HAP-1 (cell line): ENCODE measurements around the gene LCE1C.

ENCODE experiments used
- DNase-seq, 2 experiments: peaks; one replicate each; pipeline ENCODE4 v3.0.0-alpha.2; 2016 to 2020; ENCODE audit warnings: low spot score in 2 of 2
- H3K27me3 ChIP-seq: fragments of 250-450 bp; sonication (Bioruptor Pico); 2 replicates; pipeline ENCODE4 v1.5.1; 2020; ENCODE audit warnings: low read depth, mild to moderate bottlenecking, moderate library complexity
- H3K36me3 ChIP-seq: fragments of 250-450 bp; sonication (Bioruptor Pico); replicated peaks from 2 replicates; pipeline ENCODE4 v1.5.1; 2020; ENCODE audit warnings: mild to moderate bottlenecking
- H3K4me1 ChIP-seq: fragments of 250-450 bp; sonication (Bioruptor Pico); 2 replicates; pipeline ENCODE4 v1.5.1; 2020; ENCODE audit warnings: mild to moderate bottlenecking
- H3K4me3 ChIP-seq: fragments of 250-450 bp; sonication (Bioruptor Pico); 2 replicates; pipeline ENCODE4 v1.5.1; 2020; ENCODE audit warnings: mild to moderate bottlenecking, moderate library complexity
- H3K9me3 ChIP-seq: fragments of 250-450 bp; sonication (Bioruptor Pico); 2 replicates; pipeline ENCODE4 v1.5.1; 2020; ENCODE audit warnings: mild to moderate bottlenecking, moderate library complexity
- in situ Hi-C: fragments of 300-500 bp; cut with MboI; formaldehyde crosslinking; loops from 3 replicates; pipeline ENCODE4 v1.14.3; 2020; ENCODE audit warnings: low sequenced_read_pairs, inconsistent platforms, mixed read lengths

Gene LCE1C

GRCh38 chr1:152806576-152806975 lies at the start of gene LCE1C:
Gene LCE1C (minus strand): TSS chr1:152806651. CDS start chr1:152805478, 1,173 bp downstream.
- in situ Hi-C loops = no loop called here
- Histone ChIP-seq H3K36me3 (no peaks in the 10 kb centered on the region), H3K27me3 (no peaks in the 10 kb centered on the region), H3K9me3 (no peaks in the 10 kb centered on the region), H3K4me1 (no peaks in the 10 kb centered on the region), H3K4me3 (no peak within 1 kb of the TSS)
- no peak for DNase-seq

- Histone ChIP-seq H3K36me3 (no peaks in the 10 kb centered on the region), H3K27me3 (no peaks in the 10 kb centered on the region), H3K4me3 (no peak overlapping the region), H3K9me3 (no peaks in the 10 kb centered on the region), H3K4me1 (no peaks in the 10 kb centered on the region)
- in situ Hi-C loops = no loop called here
- no peak for DNase-seq
Measured at GRCh38 chr1:152855661-152856060, 49.2 kb upstream of the LCE1C start.

- H3K4me1 ChIP-seq = no peaks in the 10 kb centered on the region
- no peak within 1 kb of the TSS for H3K4me3 ChIP-seq
- in situ Hi-C loops = no loop called here
- peaks cover 3% of the 10 kb centered on the region; the same call in 1 of the 2 replicates for H3K27me3 ChIP-seq
- no peak for DNase-seq
- no peaks in the 10 kb centered on the region for H3K9me3 ChIP-seq
- no peaks in the 10 kb centered on the region for H3K36me3 ChIP-seq
Measured at GRCh38 chr1:152842556-152842955, 36.1 kb upstream of the LCE1C start, which contains the start of gene LCE6A. Gene LCE6A (plus strand): TSS chr1:152842856. CDS start chr1:152843521, 665 bp downstream.

- no peaks in the 10 kb centered on the region; the same call in 1 of the 2 replicates for H3K27me3 ChIP-seq
- no peaks in the 10 kb centered on the region for H3K4me1 ChIP-seq
- no peak overlapping the region for H3K4me3 ChIP-seq
- H3K9me3 ChIP-seq = no peaks in the 10 kb centered on the region
- H3K36me3 ChIP-seq = no peaks in the 10 kb centered on the region
- in situ Hi-C loops = no loop called here
- DNase-seq = no peak
Measured at GRCh38 chr1:152836870-152837269, 30.4 kb upstream of the LCE1C start.

GRCh38 chr1:152827173-152827572 lies 20.7 kb upstream of the LCE1C start, which contains the start of gene LCE1A:
Gene LCE1A (plus strand): TSS chr1:152827473. CDS start chr1:152827473, 0 bp downstream.
- no peak for DNase-seq
- no peaks in the 10 kb centered on the region for H3K9me3 ChIP-seq
- no peaks in the 10 kb centered on the region for H3K36me3 ChIP-seq
- no peaks in the 10 kb centered on the region for H3K27me3 ChIP-seq
- in situ Hi-C loops = no loop called here
- H3K4me1 ChIP-seq = no peaks in the 10 kb centered on the region
- no peak within 1 kb of the TSS for H3K4me3 ChIP-seq

GRCh38 chr1:152824964-152825363 lies 18.5 kb upstream of the LCE1C start:
- no peaks in the 10 kb centered on the region for H3K27me3 ChIP-seq
- H3K4me1 ChIP-seq = no peaks in the 10 kb centered on the region
- DNase-seq = no peak
- no peak overlapping the region for H3K4me3 ChIP-seq
- no peaks in the 10 kb centered on the region for H3K9me3 ChIP-seq
- no peaks in the 10 kb centered on the region for H3K36me3 ChIP-seq
- in situ Hi-C loops = no loop called here

GRCh38 chr1:152823294-152823693 lies 16.8 kb upstream of the LCE1C start:
- Histone ChIP-seq H3K27me3 (no peaks in the 10 kb centered on the region), H3K9me3 (no peaks in the 10 kb centered on the region), H3K36me3 (no peaks in the 10 kb centered on the region), H3K4me1 (no peaks in the 10 kb centered on the region), H3K4me3 (no peak overlapping the region)
- no peak for DNase-seq
- in situ Hi-C loops = no loop called here

- H3K9me3 ChIP-seq = no peaks in the 10 kb centered on the region
- H3K4me1 ChIP-seq = no peaks in the 10 kb centered on the region
- in situ Hi-C loops = no loop called here
- no peak for DNase-seq
- no peaks in the 10 kb centered on the region for H3K36me3 ChIP-seq
- no peak overlapping the region for H3K4me3 ChIP-seq
- H3K27me3 ChIP-seq = no peaks in the 10 kb centered on the region
Measured at GRCh38 chr1:152817309-152817708, 10.9 kb upstream of the LCE1C start.

- no peaks in the 10 kb centered on the region for H3K9me3 ChIP-seq
- no peaks in the 10 kb centered on the region for H3K36me3 ChIP-seq
- no peaks in the 10 kb centered on the region for H3K27me3 ChIP-seq
- no peak for DNase-seq
- no peak within 1 kb of the TSS for H3K4me3 ChIP-seq
- H3K4me1 ChIP-seq = no peaks in the 10 kb centered on the region
- in situ Hi-C loops = no loop called here
Measured at GRCh38 chr1:152811671-152812070, 5.2 kb upstream of the LCE1C start, which contains the start of gene LCE1B. Gene LCE1B (plus strand): TSS chr1:152811971. CDS start chr1:152812447, 476 bp downstream.

- in situ Hi-C loops = no loop called here
- no peaks in the 10 kb centered on the region for H3K36me3 ChIP-seq
- H3K27me3 ChIP-seq = no peaks in the 10 kb centered on the region
- H3K4me3 ChIP-seq = no peak overlapping the region
- no peaks in the 10 kb centered on the region for H3K4me1 ChIP-seq
- no peaks in the 10 kb centered on the region for H3K9me3 ChIP-seq
- no peak for DNase-seq
Measured at GRCh38 chr1:152811050-152811449, 4.6 kb upstream of the LCE1C start.

GRCh38 chr1:152801333-152801732 lies 5.1 kb downstream of the LCE1C start:
- in situ Hi-C loops = no loop called here
- H3K36me3 ChIP-seq = no peaks in the 10 kb centered on the region
- DNase-seq = no peak
- H3K27me3 ChIP-seq = no peaks in the 10 kb centered on the region
- H3K4me1 ChIP-seq = no peaks in the 10 kb centered on the region
- H3K4me3 ChIP-seq = no peak overlapping the region
- no peaks in the 10 kb centered on the region for H3K9me3 ChIP-seq

GRCh38 chr1:152796421-152796820 lies 10.0 kb downstream of the LCE1C start, which contains the start of gene LCE1D:
Gene LCE1D (plus strand): TSS chr1:152796721. CDS start chr1:152797795, 1,074 bp downstream.
- H3K4me3 ChIP-seq = no peak within 1 kb of the TSS
- no peaks in the 10 kb centered on the region for H3K9me3 ChIP-seq
- in situ Hi-C loops = no loop called here
- no peaks in the 10 kb centered on the region for H3K4me1 ChIP-seq
- no peak for DNase-seq
- H3K36me3 ChIP-seq = no peaks in the 10 kb centered on the region
- no peaks in the 10 kb centered on the region for H3K27me3 ChIP-seq

- H3K9me3 ChIP-seq = no peaks in the 10 kb centered on the region
Measured at GRCh38 chr1:152795686-152796085, 10.8 kb downstream of the LCE1C start.

GRCh38 chr1:152786077-152786476 lies 20.4 kb downstream of the LCE1C start, which contains the start of gene LCE1E:
Gene LCE1E (plus strand): TSS chr1:152786257. CDS start chr1:152787300, 1,043 bp downstream.
- no peaks in the 10 kb centered on the region for H3K36me3 ChIP-seq
- in situ Hi-C loops = no loop called here
- no peaks in the 10 kb centered on the region for H3K27me3 ChIP-seq
- H3K9me3 ChIP-seq = no peaks in the 10 kb centered on the region
- no peak within 1 kb of the TSS for H3K4me3 ChIP-seq
- H3K4me1 ChIP-seq = no peaks in the 10 kb centered on the region
- DNase-seq = no peak

More at GRCh38 chr1:152795686-152796085, 10.8 kb downstream of the LCE1C start:
- in situ Hi-C loops = no loop called here
- DNase-seq = no peak
- Histone ChIP-seq H3K4me3 (no peak overlapping the region), H3K4me1 (no peaks in the 10 kb centered on the region), H3K36me3 (no peaks in the 10 kb centered on the region), H3K27me3 (no peaks in the 10 kb centered on the region)

GRCh38 chr1:152783095-152783494 lies 23.4 kb downstream of the LCE1C start:
- Histone ChIP-seq H3K4me3 (no peak overlapping the region), H3K4me1 (no peaks in the 10 kb centered on the region), H3K27me3 (0 out of 2 replicates have a peak, but pooled peaks cover 3% of the 10 kb centered on the region), H3K9me3 (no peaks in the 10 kb centered on the region), H3K36me3 (no peaks in the 10 kb centered on the region)
- in situ Hi-C loops = no loop called here
- no peak for DNase-seq
